SU-DHL-6 (cell line): ENCODE data around the gene SLC4A3.
"Not testable (repeated sequence)": the region's sequence is repeated elsewhere in the genome, so short reads cannot be mapped to it uniquely, and the experiment has no call there.

Experiments used
- H2AFZ ChIP-seq: fragments of 200-600 bp; sonication (generic); 2 replicates; pipeline ENCODE4 v1.6.1; 2014; ENCODE audit warnings: low read depth, mild to moderate bottlenecking, moderate library complexity, mixed read lengths, antibody characterized with exemption, low read length; ENCODE audit not compliant: severe bottlenecking
- H3F3A ChIP-seq: fragments of 200-600 bp; shearing (Covaris generic); 2 replicates; pipeline ENCODE4 v1.6.0; 2016; ENCODE audit warnings: antibody characterized with exemption, mild to moderate bottlenecking; ENCODE audit not compliant: insufficient read depth
- H3K27ac ChIP-seq: fragments of 200-600 bp; sonication (generic); 2 replicates; pipeline ENCODE4 v1.5.1; 2016; ENCODE audit warnings: low read depth, mild to moderate bottlenecking, low read length, moderate library complexity, mixed read lengths
- H3K27me3 ChIP-seq: fragments of 200-600 bp; sonication (generic), shearing (Covaris generic); 2 replicates; pipeline ENCODE4 v1.6.0; 2014; ENCODE audit warnings: mild to moderate bottlenecking, low read length
- H3K36me3 ChIP-seq: fragments of 200-600 bp; sonication (generic); 2 replicates; pipeline ENCODE4 v1.6.1; 2014; ENCODE audit warnings: mild to moderate bottlenecking, low read length, mixed read lengths
- H3K4me2 ChIP-seq: fragments of 300-600, 200-600 bp; shearing (Covaris generic), sonication (generic); 2 replicates; pipeline ENCODE4 v1.6.0; 2014; ENCODE audit warnings: low read length, low read depth, mild to moderate bottlenecking; ENCODE audit not compliant: poor library complexity, severe bottlenecking
- H3K4me3 ChIP-seq: fragments of 200-600 bp; sonication (generic); 2 replicates; pipeline ENCODE4 v1.5.1; 2014; ENCODE audit warnings: antibody characterized with exemption, low read length, mild to moderate bottlenecking, mixed read lengths; ENCODE audit not compliant: insufficient read depth, poor library complexity, severe bottlenecking
- H3K79me2 ChIP-seq: fragments of 200-600 bp; sonication (generic); 2 replicates; pipeline ENCODE4 v1.6.1; 2014; ENCODE audit warnings: mild to moderate bottlenecking, low read length, moderate library complexity; ENCODE audit not compliant: insufficient read depth
- H3K9ac ChIP-seq: fragments of 200-600 bp; sonication (generic); 2 replicates; pipeline ENCODE4 v1.7.0; 2014; ENCODE audit warnings: mild to moderate bottlenecking, low read length
- H3K9me2 ChIP-seq: fragments of 200-600 bp; sonication (generic); replicated peaks from 2 replicates; pipeline ENCODE4 v1.6.1; 2014; ENCODE audit warnings: low read length; ENCODE audit not compliant: insufficient read depth
- H3K9me3 ChIP-seq: fragments of 200-600 bp; sonication (generic); 2 replicates; pipeline ENCODE4 v1.6.1; 2014; ENCODE audit warnings: low read length, mixed read lengths; ENCODE audit not compliant: insufficient read depth
- H4K20me1 ChIP-seq: fragments of 200-600 bp; sonication (generic); 2 replicates; pipeline ENCODE4 v1.6.1; 2014; ENCODE audit warnings: low read depth, mild to moderate bottlenecking, antibody characterized with exemption, low read length, moderate library complexity, mixed read lengths
- EZH2phosphoT487 ChIP-seq: fragments of 200-600 bp; sonication (generic), shearing (Covaris generic); conservative IDR thresholded peaks from 2 replicates; pipeline ENCODE4 v1.6.1; 2018; ENCODE audit warnings: mild to moderate bottlenecking, antibody characterized with exemption, low read length, moderate library complexity, mixed read lengths
- TF ChIP-seq, protein P1 (sequence below): fragments of 200-600 bp; sonication (generic); IDR thresholded peaks from one replicate; pipeline ENCODE4 v1.5.1; 2017; ENCODE audit warnings: antibody characterized with exemption, mild to moderate bottlenecking, low read length, moderate library complexity; ENCODE audit not compliant: insufficient read depth, poor library complexity, severe bottlenecking

The SLC4A3 gene

DNA sequence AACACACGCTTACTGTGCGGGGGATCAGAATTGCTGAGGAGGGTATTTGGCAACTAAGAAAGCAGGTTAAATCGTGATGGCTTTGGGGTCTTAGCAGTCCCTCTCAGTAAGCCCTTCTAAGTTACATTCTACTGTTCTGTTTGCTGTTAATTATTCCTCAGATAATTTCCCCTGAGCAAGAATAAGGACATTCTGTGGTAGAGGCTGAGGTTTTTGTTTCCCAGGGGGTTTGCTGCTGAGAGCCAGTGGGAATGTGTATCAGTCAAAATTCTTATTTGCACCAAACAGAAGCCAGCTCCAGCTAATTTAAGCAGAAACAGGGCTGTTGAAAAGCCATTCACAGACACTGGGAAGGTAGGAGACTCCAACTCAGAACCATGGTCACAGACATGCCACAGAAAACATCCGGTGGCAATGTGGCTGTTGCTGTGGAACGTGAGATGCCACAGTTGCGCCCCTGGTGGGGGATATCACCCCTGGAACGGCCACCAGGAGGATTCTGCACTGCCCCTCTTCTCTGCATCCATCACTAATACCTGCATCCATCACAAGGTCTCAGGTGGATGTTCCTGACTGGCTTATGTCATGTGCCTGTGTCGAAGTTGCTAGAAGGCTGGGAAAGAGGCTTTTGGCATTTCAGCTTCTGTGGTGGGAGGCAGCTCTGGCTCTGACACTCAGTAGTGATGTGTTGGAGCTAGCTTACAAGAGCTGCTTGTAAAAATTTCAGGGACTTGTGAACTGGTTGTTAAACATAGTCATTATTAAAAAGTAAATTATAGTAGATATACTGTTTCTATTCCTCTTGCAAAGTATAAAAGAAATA, 23.2 kb downstream of the SLC4A3 start:
- Histone ChIP-seq H3K9me3 (no peaks in the 10 kb centered on the region), H3K27me3 (no peaks in the 10 kb centered on the region), H3K4me2 (no peak overlapping the region), H3F3A (no peaks in the 10 kb centered on the region), H3K9ac (no peak overlapping the region), H3K79me2 (no peaks in the 10 kb centered on the region), H3K27ac (no peak overlapping the region), H3K36me3 (no peaks in the 10 kb centered on the region), H3K9me2 (no peaks in the 10 kb centered on the region), H2AFZ (no peak overlapping the region), H4K20me1 (no peaks in the 10 kb centered on the region), H3K4me3 (no peak overlapping the region)
- TF ChIP-seq, protein P1, sequence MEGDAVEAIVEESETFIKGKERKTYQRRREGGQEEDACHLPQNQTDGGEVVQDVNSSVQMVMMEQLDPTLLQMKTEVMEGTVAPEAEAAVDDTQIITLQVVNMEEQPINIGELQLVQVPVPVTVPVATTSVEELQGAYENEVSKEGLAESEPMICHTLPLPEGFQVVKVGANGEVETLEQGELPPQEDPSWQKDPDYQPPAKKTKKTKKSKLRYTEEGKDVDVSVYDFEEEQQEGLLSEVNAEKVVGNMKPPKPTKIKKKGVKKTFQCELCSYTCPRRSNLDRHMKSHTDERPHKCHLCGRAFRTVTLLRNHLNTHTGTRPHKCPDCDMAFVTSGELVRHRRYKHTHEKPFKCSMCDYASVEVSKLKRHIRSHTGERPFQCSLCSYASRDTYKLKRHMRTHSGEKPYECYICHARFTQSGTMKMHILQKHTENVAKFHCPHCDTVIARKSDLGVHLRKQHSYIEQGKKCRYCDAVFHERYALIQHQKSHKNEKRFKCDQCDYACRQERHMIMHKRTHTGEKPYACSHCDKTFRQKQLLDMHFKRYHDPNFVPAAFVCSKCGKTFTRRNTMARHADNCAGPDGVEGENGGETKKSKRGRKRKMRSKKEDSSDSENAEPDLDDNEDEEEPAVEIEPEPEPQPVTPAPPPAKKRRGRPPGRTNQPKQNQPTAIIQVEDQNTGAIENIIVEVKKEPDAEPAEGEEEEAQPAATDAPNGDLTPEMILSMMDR = no peak
- TF ChIP-seq EZH2phosphoT487 = no peak

DNA sequence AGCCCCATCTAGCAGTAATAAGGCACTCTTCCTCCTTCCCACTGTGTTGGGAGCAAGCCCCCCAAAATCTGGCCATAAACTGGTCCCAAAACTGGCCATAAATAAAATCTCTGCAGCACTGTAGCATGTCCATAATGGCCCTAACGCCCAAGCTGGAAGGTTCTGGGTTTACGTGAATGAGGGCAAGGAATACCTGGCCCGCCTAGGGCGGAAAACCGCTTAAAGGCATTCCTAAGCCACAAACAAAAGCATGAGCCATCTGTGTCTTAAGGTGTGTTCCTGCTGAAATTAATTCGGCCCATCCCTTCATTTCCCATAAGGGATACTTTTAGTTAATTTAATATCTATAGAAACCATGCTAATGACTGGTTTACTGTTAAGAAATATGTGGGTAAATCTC, 24.2 kb downstream of the SLC4A3 start:
- H3K27me3 ChIP-seq, H3K27ac ChIP-seq, H3K4me2 ChIP-seq, H3K4me3 ChIP-seq, H3K9me3 ChIP-seq, H3K9ac ChIP-seq, H4K20me1 ChIP-seq, H3K36me3 ChIP-seq, H3K79me2 ChIP-seq, H3K9me2 ChIP-seq, H2AFZ ChIP-seq, H3F3A ChIP-seq: not testable (repeated sequence)

DNA sequence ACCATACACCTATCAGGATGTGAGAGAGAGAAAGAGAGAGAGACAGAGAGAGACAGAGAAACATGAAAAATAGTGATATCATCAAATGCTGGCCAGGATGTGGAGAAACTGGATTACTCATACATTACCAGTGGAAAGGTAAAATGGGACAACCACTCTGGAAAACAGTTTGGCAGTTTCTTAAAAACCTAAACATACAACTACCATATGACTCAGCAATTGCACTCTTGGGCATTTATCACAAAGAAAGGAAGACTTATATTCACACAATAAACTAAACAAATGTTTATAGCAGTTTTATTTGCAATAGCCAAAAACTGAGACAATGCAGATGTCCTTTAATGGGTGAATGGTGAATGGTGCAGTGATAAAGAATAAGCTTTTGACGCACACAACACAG, 29.1 kb downstream of the SLC4A3 start:
- TF ChIP-seq, protein P1 = no peak
- no peak for TF ChIP-seq EZH2phosphoT487
- H3K36me3 ChIP-seq = no peaks in the 10 kb centered on the region
- no peak overlapping the region for H3K4me3 ChIP-seq
- H3K27me3 ChIP-seq = no peaks in the 10 kb centered on the region
- no peaks in the 10 kb centered on the region for H4K20me1 ChIP-seq
- no peak overlapping the region for H2AFZ ChIP-seq
- no peaks in the 10 kb centered on the region for H3K9me2 ChIP-seq
- peaks cover 7% of the 10 kb centered on the region; the same call in 1 of the 2 replicates for H3K9me3 ChIP-seq
- H3K9ac ChIP-seq = no peak overlapping the region
- no peak overlapping the region for H3K27ac ChIP-seq
- no peak overlapping the region for H3K4me2 ChIP-seq
- no peaks in the 10 kb centered on the region for H3F3A ChIP-seq
- H3K79me2 ChIP-seq = no peaks in the 10 kb centered on the region

DNA sequence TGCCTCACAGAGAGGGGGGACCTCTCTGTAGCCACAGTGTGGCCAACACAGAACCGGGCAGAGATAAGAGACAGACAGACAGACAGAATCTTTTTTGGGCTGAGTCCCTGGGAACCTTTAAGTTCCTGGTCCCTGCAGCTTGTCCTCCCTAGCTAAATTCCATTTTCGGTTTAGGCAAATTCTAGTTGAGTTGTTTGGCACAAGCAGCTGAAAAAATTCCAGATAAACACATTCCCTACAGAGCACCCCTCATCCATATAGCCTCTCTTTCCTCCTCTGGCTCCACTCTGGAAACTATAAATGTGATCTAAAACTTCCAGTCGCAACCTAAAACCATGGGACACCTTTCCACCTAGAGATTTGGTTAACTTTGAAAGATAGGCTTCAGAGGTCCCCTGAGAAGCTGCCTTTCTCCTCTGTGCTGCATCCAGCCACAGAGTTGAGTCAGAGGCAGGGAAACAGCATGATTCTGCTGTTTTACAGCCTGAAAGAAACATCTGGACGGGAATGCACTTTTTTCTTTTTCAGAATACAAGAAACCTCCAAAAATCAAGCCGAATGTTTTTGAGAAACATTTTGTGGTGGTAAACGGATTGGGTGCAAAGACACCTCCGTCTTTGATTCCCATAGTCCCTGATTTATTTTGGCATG, 30.9 kb downstream of the SLC4A3 start:
- H3K27me3 ChIP-seq = no peaks in the 10 kb centered on the region
- no peak overlapping the region for H3K4me2 ChIP-seq
- H3K36me3 ChIP-seq = no peaks in the 10 kb centered on the region
- H3F3A ChIP-seq = no peaks in the 10 kb centered on the region
- H3K79me2 ChIP-seq = no peaks in the 10 kb centered on the region
- no peak overlapping the region for H3K4me3 ChIP-seq
- H3K27ac ChIP-seq = no peak overlapping the region
- TF ChIP-seq, protein P1 = no peak
- TF ChIP-seq EZH2phosphoT487 = no peak
- H3K9ac ChIP-seq = no peak overlapping the region
- H3K9me3 ChIP-seq = peaks cover 7% of the 10 kb centered on the region; the same call in 1 of the 2 replicates
- no peaks in the 10 kb centered on the region for H3K9me2 ChIP-seq
- no peaks in the 10 kb centered on the region for H4K20me1 ChIP-seq
- no peak overlapping the region for H2AFZ ChIP-seq
